OCI-LY3 (cell line): ENCODE data around the gene YPEL1.

Experiments
- CTCF ChIP-seq: fragments of 200-600, 300-600 bp; sonication (generic); IDR thresholded peaks from 2 replicates; pipeline ENCODE4 v1.5.1; 2014; ENCODE audit warnings: antibody characterized with exemption, low read length, low read depth
- EZH2phosphoT487 ChIP-seq: fragments of 200-600 bp; shearing (Covaris generic); IDR thresholded peaks from 2 replicates; pipeline ENCODE4 v1.6.1; 2018; ENCODE audit warnings: antibody characterized with exemption, mixed run types, low read depth

GRCh38 chr22:21690401-21690801 lies 45.2 kb downstream of the YPEL1 start:
- TF ChIP-seq CTCF, result no peak
- no peak for TF ChIP-seq EZH2phosphoT487
